GM23248 (cell line): ENCODE results near the gene ANKRD63. TPM values are rescaled to one million over a fixed set of nuclear protein-coding genes. Genes with fewer than 3 reads are reported as not detected.

ENCODE experiments used
- DNase-seq: peaks from one replicate; pipeline ENCODE4 v3.0.0-alpha.2; 2015
- H2AFZ ChIP-seq: fragments of 200-600 bp; sonication (generic); 2 replicates; pipeline ENCODE4 v1.6.1; 2016; ENCODE audit warnings: antibody characterized with exemption
- H3F3A ChIP-seq: fragments of 200-600 bp; sonication (generic); 2 replicates; pipeline ENCODE4 v1.6.1; 2016; ENCODE audit warnings: mild to moderate bottlenecking, antibody characterized with exemption, mixed run types; ENCODE audit not compliant: insufficient read depth
- H3K27ac ChIP-seq: fragments of 200-600 bp; sonication (generic); 2 replicates; pipeline ENCODE4 v1.5.1; 2016; ENCODE audit warnings: mild to moderate bottlenecking
- H3K27me3 ChIP-seq: fragments of 200-600 bp; sonication (generic); replicated peaks from 2 replicates; pipeline ENCODE4 v1.6.1; 2016; ENCODE audit warnings: mild to moderate bottlenecking; ENCODE audit not compliant: insufficient read depth
- H3K36me3 ChIP-seq: fragments of 200-600 bp; sonication (generic); 2 replicates; pipeline ENCODE4 v1.6.1; 2016; ENCODE audit warnings: low read depth, mild to moderate bottlenecking
- H3K4me1 ChIP-seq: fragments of 200-600 bp; sonication (generic); 2 replicates; pipeline ENCODE4 v1.6.1; 2016; ENCODE audit warnings: mild to moderate bottlenecking; ENCODE audit not compliant: insufficient read depth
- H3K4me2 ChIP-seq: fragments of 200-600 bp; sonication (generic); one replicate; pipeline ENCODE4 v1.6.1; 2016; ENCODE audit warnings: mild to moderate bottlenecking; ENCODE audit not compliant: unreplicated experiment
- H3K4me3 ChIP-seq: fragments of 200-600 bp; sonication (generic); 2 replicates; pipeline ENCODE4 v1.5.1; 2016; ENCODE audit warnings: mild to moderate bottlenecking
- H3K79me2 ChIP-seq: fragments of 200-600 bp; sonication (generic); 2 replicates; pipeline ENCODE4 v1.6.1; 2016; ENCODE audit warnings: mild to moderate bottlenecking; ENCODE audit not compliant: insufficient read depth
- H3K9ac ChIP-seq: fragments of 200-600 bp; sonication (generic); 2 replicates; pipeline ENCODE4 v1.6.1; 2016; ENCODE audit warnings: mild to moderate bottlenecking
- H3K9me2 ChIP-seq: fragments of 200-600 bp; sonication (generic); 2 replicates; pipeline ENCODE4 v1.6.1; 2016; ENCODE audit warnings: mixed run types, mild to moderate bottlenecking, moderate library complexity; ENCODE audit not compliant: insufficient read depth
- H3K9me3 ChIP-seq: fragments of 200-600 bp; sonication (generic); one replicate; pipeline ENCODE4 v1.6.1; 2017; ENCODE audit warnings: low read depth
- H4K20me1 ChIP-seq: fragments of 200-600 bp; sonication (generic); 2 replicates; pipeline ENCODE4 v1.6.0; 2016; ENCODE audit not compliant: insufficient read depth
- EZH2 ChIP-seq: fragments of 200-600 bp; sonication (generic); IDR thresholded peaks from 2 replicates; pipeline ENCODE4 v1.6.1; 2018; ENCODE audit warnings: antibody characterized with exemption, mild to moderate bottlenecking; ENCODE audit not compliant: insufficient read depth, poor library complexity, severe bottlenecking
- EZH2phosphoT487 ChIP-seq: fragments of 200-600 bp; sonication (generic); IDR thresholded peaks from 2 replicates; pipeline ENCODE4 v1.6.1; 2018; ENCODE audit warnings: antibody characterized with exemption, moderate library complexity, mild to moderate bottlenecking, low read depth; ENCODE audit not compliant: insufficient read depth
- WGBS, 2 experiments: methylation state at CpG; one replicate each; pipeline ENCODE4 v1.1.6; 2015 to 2017; ENCODE audit warnings: low lambda C conversion rate in 2 of 2, low coverage in 1 of 2; ENCODE audit errors: missing lambda C conversion rate in 2 of 2; 5-methylcytosine and 5-hydroxymethylcytosine counted together
- in situ Hi-C: fragments of 300-500 bp; cut with MboI; formaldehyde crosslinking; loops from 2 replicates; pipeline ENCODE4 v1.15.0; 2020
- polyA plus RNA-seq: library from polyadenylated mRNA; unstranded; fragments of >200 nt; fragmentation: Nextera tagmentation; extraction: Ambion mirVana; gene quantifications from 2 replicates; pipeline ENCODE4 v1.2.1, GENCODE V29; 2016
- total RNA-seq: library from RNA; depleted of rRNA; stranded (reverse); fragments of >200 nt; shearing (Covaris generic); gene quantifications from 2 replicates; pipeline ENCODE4 v1.2.3, GENCODE V29; 2014

Gene ANKRD63
- total and polyA plus RNA-seq, 2 experiments from 2014 or later = not detected

DNA sequence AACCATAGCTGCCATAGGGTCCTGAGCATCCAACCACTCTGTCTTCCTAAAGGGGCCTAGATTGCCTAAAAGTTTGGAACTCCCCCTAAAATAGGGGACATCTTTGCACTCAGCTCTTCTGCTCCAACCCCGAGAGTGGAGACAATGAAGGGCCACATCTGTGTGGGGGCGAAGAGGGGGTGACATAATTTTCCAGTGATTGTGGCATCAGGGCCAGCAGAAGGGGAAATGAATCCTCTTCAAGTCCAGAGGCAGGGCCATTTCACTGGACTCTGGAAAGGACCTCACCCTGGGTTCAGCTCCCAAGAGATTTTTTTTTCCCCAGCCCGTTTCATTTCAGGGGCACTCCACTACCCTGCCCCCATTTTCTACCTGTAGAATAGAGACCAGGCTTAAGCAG, 4.6 kb upstream of the ANKRD63 start:
- Histone ChIP-seq H4K20me1 (no peaks in the 10 kb centered on the region), H3K79me2 (no peaks in the 10 kb centered on the region), H3K4me1 (peaks cover 17% of the 10 kb centered on the region), H3K9me2 (no peaks in the 10 kb centered on the region), H3K27ac (no peak overlapping the region), H3K36me3 (no peaks in the 10 kb centered on the region), H3F3A (peaks cover 14% of the 10 kb centered on the region; the same call in 1 of the 2 replicates), H3K4me3 (no peak overlapping the region), H3K4me2 (no peak overlapping the region), H3K9ac (no peak overlapping the region), H3K9me3 (no peaks in the 10 kb centered on the region), H2AFZ (no peak overlapping the region), H3K27me3 (peaks cover 10% of the 10 kb centered on the region; the same call in 1 of the 2 replicates)
- no peak for DNase-seq
- WGBS, 2 experiments = 88 to 94% methylated on average over 3 of the region's 3 CpGs
- in situ Hi-C loops = no loop called here
- TF ChIP-seq EZH2 (no peak), EZH2phosphoT487 (no peak)

DNA sequence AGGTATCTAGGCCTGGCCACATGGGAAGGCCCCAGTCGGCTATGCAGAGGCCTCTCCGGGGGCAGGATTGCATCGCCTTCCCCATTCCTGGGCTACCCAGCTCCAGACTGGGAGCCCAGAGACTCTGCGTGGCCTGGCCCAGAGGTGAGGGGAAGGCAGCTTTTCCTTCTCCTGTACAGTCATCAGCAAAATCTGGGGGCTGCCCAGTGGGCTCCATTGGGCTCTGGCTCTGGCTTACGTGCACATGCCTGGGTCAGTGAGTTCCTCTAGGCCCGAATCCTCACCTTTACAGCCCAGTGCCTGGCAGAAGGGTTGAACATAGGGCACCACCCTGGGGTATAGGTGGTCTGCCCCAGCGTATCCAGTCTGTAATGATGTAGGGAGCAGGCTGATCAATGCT, 3.9 kb upstream of the ANKRD63 start:
- WGBS, 2 experiments = 80 to 84% methylated on average over 7 of the region's 7 CpGs
- in situ Hi-C loops = no loop called here
- Histone ChIP-seq H3K36me3 (no peaks in the 10 kb centered on the region), H3K4me1 (peaks cover 17% of the 10 kb centered on the region), H3K9ac (no peak overlapping the region), H3K4me2 (no peak overlapping the region), H3K9me2 (no peaks in the 10 kb centered on the region), H3K27me3 (peaks cover 16% of the 10 kb centered on the region; the same call in 1 of the 2 replicates), H3K27ac (no peak overlapping the region), H3K79me2 (no peaks in the 10 kb centered on the region), H3F3A (peaks cover 14% of the 10 kb centered on the region; the same call in 1 of the 2 replicates), H2AFZ (no peak overlapping the region), H4K20me1 (no peaks in the 10 kb centered on the region), H3K4me3 (no peak overlapping the region), H3K9me3 (no peaks in the 10 kb centered on the region)
- DNase-seq = no peak
- TF ChIP-seq EZH2phosphoT487 = no peak
- TF ChIP-seq EZH2 = no peak

DNA sequence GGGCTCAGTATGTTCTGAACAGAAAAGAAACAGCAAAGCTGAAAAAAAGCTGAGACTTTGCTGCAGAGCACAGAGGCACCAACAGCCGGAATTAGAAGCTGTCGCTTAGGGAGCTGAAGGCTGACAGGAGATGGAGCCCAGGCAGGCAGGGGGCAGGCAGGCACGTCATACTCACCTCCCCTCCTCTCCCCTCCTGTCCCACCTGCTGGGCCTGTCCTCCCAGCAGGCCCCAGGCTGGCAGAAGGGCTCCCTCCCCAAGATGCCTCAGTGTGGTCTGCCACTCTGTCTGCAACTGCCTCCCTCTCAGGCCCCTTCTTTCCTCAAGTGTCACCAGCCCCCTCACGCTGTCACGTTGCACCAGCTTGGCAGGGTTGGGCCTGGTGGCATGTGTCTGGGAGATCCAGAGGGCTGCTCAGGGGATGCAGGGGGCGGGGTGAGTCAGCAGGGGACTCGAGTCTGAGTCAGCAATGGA, 3.2 kb upstream of the ANKRD63 start:
- H3K9me2 ChIP-seq = no peaks in the 10 kb centered on the region
- no peaks in the 10 kb centered on the region for H3K79me2 ChIP-seq
- peaks cover 23% of the 10 kb centered on the region for H3K27me3 ChIP-seq
- peaks cover 17% of the 10 kb centered on the region for H3K4me1 ChIP-seq
- 66 to 83% methylated on average over 7 of the region's 7 CpGs for WGBS, 2 experiments
- no peaks in the 10 kb centered on the region for H3K9me3 ChIP-seq
- no peak overlapping the region for H3K4me3 ChIP-seq
- TF ChIP-seq EZH2 (no peak), EZH2phosphoT487 (no peak)
- peak; percentile 26 for DNase-seq
- in situ Hi-C loops = no loop called here
- no peak overlapping the region for H3K27ac ChIP-seq
- no peaks in the 10 kb centered on the region for H3K36me3 ChIP-seq
- no peak overlapping the region for H2AFZ ChIP-seq
- H4K20me1 ChIP-seq = no peaks in the 10 kb centered on the region
- peak overlapping the region; percentile 47 for H3K4me2 ChIP-seq
- H3F3A ChIP-seq = peaks cover 14% of the 10 kb centered on the region; the same call in 1 of the 2 replicates
- H3K9ac ChIP-seq = no peak overlapping the region

DNA sequence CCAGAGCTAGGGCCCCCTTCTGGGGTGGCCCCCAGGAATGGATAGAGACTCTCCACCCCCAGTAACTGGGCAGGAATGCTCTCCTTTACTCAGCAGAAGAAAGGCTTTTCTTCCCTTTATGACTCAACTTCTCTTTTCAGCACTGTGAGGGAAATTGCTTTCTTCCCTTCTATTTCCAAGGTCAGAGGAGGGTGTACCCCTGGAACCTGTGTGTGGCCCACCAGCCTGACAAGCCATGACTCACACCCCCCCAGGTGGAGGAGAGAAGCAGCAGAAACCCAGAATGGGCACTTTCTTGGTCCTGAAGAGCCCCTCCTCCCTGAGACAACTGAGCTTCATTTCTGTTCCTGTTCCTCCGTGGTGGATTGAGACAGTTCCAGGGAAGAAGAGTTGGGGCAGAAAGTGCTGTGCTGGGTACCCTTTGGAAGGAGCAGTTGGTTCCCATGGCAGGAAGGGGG, 2.7 kb upstream of the ANKRD63 start:
- Histone ChIP-seq H3F3A (peaks cover 14% of the 10 kb centered on the region; the same call in 1 of the 2 replicates), H2AFZ (no peak overlapping the region), H3K4me2 (peak overlapping the region; percentile 47), H4K20me1 (no peaks in the 10 kb centered on the region), H3K9ac (no peak overlapping the region), H3K4me3 (no peak overlapping the region), H3K36me3 (no peaks in the 10 kb centered on the region), H3K79me2 (no peaks in the 10 kb centered on the region), H3K4me1 (peaks cover 17% of the 10 kb centered on the region), H3K27ac (no peak overlapping the region), H3K9me2 (no peaks in the 10 kb centered on the region), H3K9me3 (no peaks in the 10 kb centered on the region), H3K27me3 (peaks cover 27% of the 10 kb centered on the region)
- WGBS, 2 experiments = 0 to 19% methylated on average over 1 of the region's 1 CpG
- DNase-seq = peak; percentile 55
- in situ Hi-C loops = no loop called here
- TF ChIP-seq EZH2phosphoT487 = no peak
- no peak for TF ChIP-seq EZH2
